GM12875 (cell line): Measurements from ENCODE around the gene CASP7.

Experiments
- H3K4me3 ChIP-seq: one replicate; pipeline ENCODE4 v1.5.1; 2011; ENCODE audit warnings: low read depth, low read length, control low read depth
- TF ChIP-seq, protein P1 (sequence below): IDR thresholded peaks from 2 replicates; pipeline ENCODE4 v1.5.1; 2011; ENCODE audit warnings: low read depth, mild to moderate bottlenecking, control low read depth, inconsistent platforms, low read length, moderate library complexity, borderline replicate concordance; ENCODE audit not compliant: insufficient read depth

The CASP7 gene

DNA sequence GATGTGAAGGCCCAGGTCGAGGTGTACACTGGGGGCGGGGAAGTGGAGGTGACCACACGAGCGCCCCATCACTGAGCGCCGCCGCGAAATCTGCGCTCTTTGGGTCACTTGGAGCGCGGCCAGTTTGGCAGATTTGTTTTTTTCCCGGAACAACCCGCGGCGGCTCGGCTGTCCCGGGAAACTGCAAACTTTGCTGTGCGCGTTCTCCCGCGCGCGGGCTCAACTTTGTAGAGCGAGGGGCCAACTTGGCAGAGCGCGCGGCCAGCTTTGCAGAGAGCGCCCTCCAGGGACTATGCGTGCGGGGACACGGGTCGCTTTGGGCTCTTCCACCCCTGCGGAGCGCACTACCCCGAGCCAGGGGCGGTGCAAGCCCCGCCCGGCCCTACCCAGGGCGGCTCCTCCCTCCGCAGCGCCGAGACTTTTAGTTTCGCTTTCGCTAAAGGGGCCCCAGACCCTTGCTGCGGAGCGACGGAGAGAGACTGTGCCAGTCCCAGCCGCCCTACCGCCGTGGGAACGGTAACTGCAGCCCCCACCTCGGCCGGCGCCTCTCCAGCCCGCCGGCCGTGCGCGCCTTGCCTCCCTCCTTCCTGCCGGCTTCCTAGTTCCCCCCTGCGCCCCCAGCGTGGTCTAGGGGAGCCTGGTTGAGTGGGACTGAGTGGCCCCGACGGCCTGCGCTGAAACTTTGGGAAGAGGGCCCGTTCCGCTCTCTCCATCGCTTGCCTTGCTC lies at the start of gene CASP7:
Gene CASP7, plus strand, starts transcription at position 450 of the 727 bp plus-strand sequence. CDS start 17,582 bp downstream, outside the sequence.
- peak within 1 kb of the TSS; percentile 98 for H3K4me3 ChIP-seq
- TF ChIP-seq, protein P1, sequence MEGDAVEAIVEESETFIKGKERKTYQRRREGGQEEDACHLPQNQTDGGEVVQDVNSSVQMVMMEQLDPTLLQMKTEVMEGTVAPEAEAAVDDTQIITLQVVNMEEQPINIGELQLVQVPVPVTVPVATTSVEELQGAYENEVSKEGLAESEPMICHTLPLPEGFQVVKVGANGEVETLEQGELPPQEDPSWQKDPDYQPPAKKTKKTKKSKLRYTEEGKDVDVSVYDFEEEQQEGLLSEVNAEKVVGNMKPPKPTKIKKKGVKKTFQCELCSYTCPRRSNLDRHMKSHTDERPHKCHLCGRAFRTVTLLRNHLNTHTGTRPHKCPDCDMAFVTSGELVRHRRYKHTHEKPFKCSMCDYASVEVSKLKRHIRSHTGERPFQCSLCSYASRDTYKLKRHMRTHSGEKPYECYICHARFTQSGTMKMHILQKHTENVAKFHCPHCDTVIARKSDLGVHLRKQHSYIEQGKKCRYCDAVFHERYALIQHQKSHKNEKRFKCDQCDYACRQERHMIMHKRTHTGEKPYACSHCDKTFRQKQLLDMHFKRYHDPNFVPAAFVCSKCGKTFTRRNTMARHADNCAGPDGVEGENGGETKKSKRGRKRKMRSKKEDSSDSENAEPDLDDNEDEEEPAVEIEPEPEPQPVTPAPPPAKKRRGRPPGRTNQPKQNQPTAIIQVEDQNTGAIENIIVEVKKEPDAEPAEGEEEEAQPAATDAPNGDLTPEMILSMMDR, result peak; percentile 42; the same call in 1 of the 2 replicates

DNA sequence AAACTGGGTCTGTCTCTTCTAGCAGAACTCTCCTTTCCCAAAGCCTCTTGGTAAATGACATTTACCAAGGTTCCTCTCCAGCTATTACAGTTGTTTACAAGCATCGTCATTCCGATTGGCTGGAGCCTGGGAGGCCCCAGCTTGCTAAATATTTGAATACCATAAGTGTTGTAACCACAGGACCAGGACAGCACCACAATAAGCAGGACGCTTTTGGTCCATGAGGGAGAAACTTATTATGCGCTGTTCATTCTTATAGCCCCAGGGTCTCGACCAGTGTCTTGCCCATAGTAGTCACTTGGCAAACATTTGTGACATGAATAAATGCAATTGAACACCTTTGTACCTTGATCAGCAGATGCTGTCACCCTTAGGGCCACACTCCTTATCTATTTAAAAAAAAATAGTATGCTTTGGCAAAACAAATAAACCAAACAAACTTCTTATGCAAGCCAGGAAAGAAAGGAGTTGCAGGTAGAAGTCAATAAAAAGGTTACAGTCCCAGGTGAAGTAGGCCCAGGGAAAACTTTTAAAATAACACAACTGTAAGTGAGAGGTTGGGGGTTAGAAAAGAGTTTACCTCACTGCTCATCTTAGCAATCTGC lies 48.7 kb upstream of the CASP7 start:
- H3K4me3 ChIP-seq, result no peak overlapping the region
- TF ChIP-seq, protein P1, result no peak

DNA sequence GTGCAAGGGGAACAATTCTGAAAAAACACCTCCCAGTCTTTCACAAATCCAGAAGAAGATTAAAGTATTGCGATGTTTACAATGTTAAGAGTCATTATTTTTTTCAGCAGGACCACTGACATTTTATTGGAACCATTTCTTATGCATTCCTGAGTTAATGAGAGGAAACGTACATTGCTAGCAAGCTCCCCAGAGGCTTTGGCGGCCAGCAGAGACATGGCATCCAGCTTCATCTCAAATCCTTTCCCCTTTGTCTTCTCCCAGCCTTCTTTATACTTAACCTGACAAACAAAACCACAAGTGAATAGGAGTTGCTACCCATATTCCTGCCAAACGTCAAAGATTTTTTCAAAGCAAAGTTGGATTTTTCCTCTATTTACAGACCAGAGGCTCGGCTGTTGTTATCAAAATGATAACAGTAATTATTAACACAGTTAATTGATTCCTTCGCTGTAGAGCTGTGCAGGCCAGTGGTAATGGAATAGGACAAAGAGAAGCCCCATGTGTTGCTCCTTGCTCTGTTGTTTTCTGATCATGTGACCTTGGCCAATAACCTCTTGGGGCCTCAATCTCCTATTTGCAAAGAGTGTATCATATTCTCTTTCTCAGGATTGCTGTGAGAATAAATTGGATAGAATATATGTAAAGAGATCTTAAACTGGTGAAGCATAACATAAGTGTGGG lies 47.9 kb upstream of the CASP7 start:
- H3K4me3 ChIP-seq, result no peak overlapping the region
- TF ChIP-seq, protein P1, result no peak

DNA sequence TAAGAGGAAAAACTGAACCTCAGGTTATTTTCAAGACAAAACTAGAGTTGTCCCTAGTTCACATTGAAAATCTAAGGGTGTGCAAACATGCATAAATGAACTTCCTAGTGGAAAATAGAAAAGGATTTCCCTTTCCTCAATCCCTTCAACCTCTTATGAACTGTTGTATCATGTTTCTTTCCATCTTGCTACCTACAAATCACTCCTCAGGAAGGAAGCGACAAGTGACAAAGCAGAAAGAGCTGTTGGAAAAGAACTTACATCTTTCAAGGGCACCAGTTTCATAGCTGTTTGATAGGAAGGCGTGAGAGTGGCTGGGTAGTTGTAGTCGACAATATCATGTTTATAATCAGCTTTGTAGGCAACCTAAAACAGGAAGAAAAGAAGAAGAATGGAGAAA lies 39.7 kb upstream of the CASP7 start:
- TF ChIP-seq, protein P1, result no peak
- H3K4me3 ChIP-seq, result no peak overlapping the region

DNA sequence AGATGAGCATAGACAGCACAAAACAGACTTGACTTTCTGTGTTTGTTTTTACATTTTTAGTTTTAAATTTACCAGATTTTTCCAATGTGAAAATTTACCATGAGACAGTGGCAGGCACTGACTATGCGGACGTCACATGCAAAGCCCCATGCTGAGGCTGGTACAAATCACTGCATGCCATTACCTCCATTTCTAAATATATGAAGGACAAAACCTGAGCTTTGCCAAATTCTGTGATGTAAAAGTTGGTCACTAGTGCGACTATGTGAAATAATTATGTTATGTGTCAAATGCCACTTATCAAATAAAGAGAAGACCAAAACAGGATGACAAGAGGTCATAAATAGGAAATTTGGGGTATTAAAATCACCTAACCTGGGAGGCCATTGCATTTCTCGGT lies 38.0 kb upstream of the CASP7 start:
- no peak overlapping the region for H3K4me3 ChIP-seq
- TF ChIP-seq, protein P1, result no peak

DNA sequence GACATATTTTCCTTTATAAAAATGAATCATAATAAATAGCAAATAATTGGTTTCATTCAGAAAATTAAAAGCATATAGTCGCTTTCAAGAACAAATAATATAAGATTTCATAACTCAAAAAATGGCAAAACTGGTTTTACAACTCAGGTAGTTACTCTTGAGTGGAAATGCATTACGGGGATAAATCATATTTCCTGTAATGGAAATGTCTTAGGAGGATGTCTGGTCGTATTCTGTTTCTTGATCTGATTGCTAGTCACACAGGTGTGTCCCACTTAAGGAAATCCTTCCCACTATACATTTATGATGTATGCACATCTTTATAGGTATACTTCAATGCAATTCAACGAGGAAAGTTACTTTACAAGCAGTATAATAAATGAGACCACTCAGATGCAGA lies 36.5 kb upstream of the CASP7 start:
- TF ChIP-seq, protein P1, result no peak

More for the DNA sequence above, 36.5 kb upstream of the CASP7 start:
- H3K4me3 ChIP-seq, result no peak overlapping the region
